A549 (cell line): Measurements from ENCODE around the gene RGS19. TPM values are rescaled to one million over a fixed set of nuclear protein-coding genes. Genes with fewer than 3 reads are reported as not detected.

Experiments used
- ATAC-seq, 2 experiments: fragments of 200-7000 bp in 1 of 2; fragments of >200 bp in 1 of 2; cut with Nextera tagmentation in 1 of 2; cut with Tn5 transposase in 1 of 2; 3 replicates each; pipeline versions ENCODE4 v1.8.0 to v1.9.1; 2018 to 2020; ENCODE audit warnings: mild to moderate bottlenecking in 1 of 2, moderate library complexity in 1 of 2
- CTCF ChIA-PET: fragments of 300-600 bp; sonication (Branson Sonifier 250); formaldehyde crosslinking; extraction: SDS; loops from one replicate; lab custom pipeline; 2021; ENCODE audit warnings: antibody characterized with exemption, inconsistent platforms; lab: Yijun Ruan, JAX
- POLR2A ChIA-PET: fragments of 350-600 bp; formaldehyde crosslinking; extraction: SDS; loops from one replicate; lab custom pipeline; 2021; ENCODE audit warnings: antibody characterized with exemption, inconsistent platforms; lab: Yijun Ruan, JAX
- DNase-seq, 2 experiments: peaks; one replicate each; pipeline versions ENCODE4 v3.0.0 to v3.0.0-alpha.2; 2011 to 2016; ENCODE audit warnings: low read depth in 1 of 2, low spot score in 1 of 2
- FAIRE-seq: peaks from 2 replicates; lab custom pipeline; 2011; peaks lifted over from hg19 to GRCh38; lab: Jason Lieb, UNC
- H3K27ac ChIP-seq, 2 experiments: fragments of >200 bp; sonication (Bioruptor Twin); formaldehyde crosslinking; 3 replicates each; pipeline ENCODE4 v1.5.1; 2016 to 2017
- H3K4me1 ChIP-seq: fragments of >200 bp; sonication (Bioruptor Twin); formaldehyde crosslinking; 3 replicates; pipeline ENCODE4 v1.6.1; 2016
- H3K4me2 ChIP-seq: fragments of >200 bp; sonication (Bioruptor Twin); formaldehyde crosslinking; 3 replicates; pipeline ENCODE4 v1.6.1; 2016
- H3K4me3 ChIP-seq: fragments of >200 bp; sonication (Bioruptor Twin); formaldehyde crosslinking; 3 replicates; pipeline ENCODE4 v1.5.1; 2016
- H3K9me3 ChIP-seq: fragments of >200 bp; sonication (Bioruptor Twin); formaldehyde crosslinking; 3 replicates; pipeline ENCODE4 v1.6.1; 2016
- BHLHE40 ChIP-seq: IDR thresholded peaks from 2 replicates; pipeline ENCODE4 v1.6.1; 2012; ENCODE audit warnings: low read depth, low read length, inconsistent platforms
- CBX2 ChIP-seq: fragments of 200-600 bp; sonication (generic); IDR thresholded peaks from 2 replicates; pipeline ENCODE4 v1.6.1; 2016; ENCODE audit warnings: low read depth, mild to moderate bottlenecking, borderline replicate concordance
- CBX8 ChIP-seq: fragments of 200-600 bp; sonication (generic); IDR thresholded peaks from 2 replicates; pipeline ENCODE4 v1.6.1; 2016
- CHD2 ChIP-seq: fragments of 150-350 bp; IDR thresholded peaks from 2 replicates; pipeline ENCODE4 v1.6.1; 2014; ENCODE audit warnings: low read length; ENCODE audit not compliant: partially characterized antibody
- CTCF ChIP-seq: fragments of >200 bp; sonication (Bioruptor Twin); formaldehyde crosslinking; IDR thresholded peaks from 3 replicates; pipeline ENCODE4 v1.5.1; 2016
- EHF ChIP-seq: fragments of 250-450 bp; sonication (Bioruptor Pico); IDR thresholded peaks from 2 replicates; pipeline ENCODE4 v1.5.0; 2020; ENCODE audit warnings: mild to moderate bottlenecking
- ELK1 ChIP-seq: fragments of 150-350 bp; IDR thresholded peaks from 2 replicates; pipeline ENCODE4 v1.6.1; 2014; ENCODE audit warnings: low read depth, mild to moderate bottlenecking, low read length
- ESRRA ChIP-seq: fragments of 150-350 bp; IDR thresholded peaks from 2 replicates; pipeline ENCODE4 v1.6.1; 2014; ENCODE audit warnings: mild to moderate bottlenecking, low read length, borderline replicate concordance
- FOSL2 ChIP-seq, 2 experiments: fragments of 450-650 bp in 1 of 2; fragments of >200 bp in 1 of 2; sonication (Bioruptor Twin) in 1 of 2; formaldehyde crosslinking; IDR thresholded peaks; 2 replicates each; pipeline versions ENCODE4 v1.5.0 to v1.6.1; 2016 to 2020; ENCODE audit warnings: mild to moderate bottlenecking in 1 of 2, moderate library complexity in 1 of 2
- GATA3 ChIP-seq: IDR thresholded peaks from 2 replicates; pipeline ENCODE4 v1.6.1; 2012; ENCODE audit warnings: borderline replicate concordance
- HOXA7 ChIP-seq: fragments of 250-450 bp; sonication (Bioruptor Pico); IDR thresholded peaks from 2 replicates; pipeline ENCODE4 v1.5.0; 2020; ENCODE audit warnings: mild to moderate bottlenecking, moderate library complexity
- MAX ChIP-seq: IDR thresholded peaks from 2 replicates; pipeline ENCODE4 v1.6.1; 2012
- MAZ ChIP-seq: fragments of 150-350 bp; IDR thresholded peaks from 2 replicates; pipeline ENCODE4 v1.6.1; 2014; ENCODE audit warnings: antibody characterized with exemption, low read depth, low read length, borderline replicate concordance
- NFE2L2 ChIP-seq: fragments of 150-350 bp; conservative IDR thresholded peaks from 2 replicates; pipeline ENCODE4 v1.6.1; 2014; ENCODE audit warnings: low read length
- PHF8 ChIP-seq: fragments of 200-600 bp; sonication (generic); IDR thresholded peaks from 2 replicates; pipeline ENCODE4 v1.6.1; 2016; ENCODE audit warnings: low read depth, mild to moderate bottlenecking, antibody characterized with exemption, moderate library complexity, borderline replicate concordance
- RAD21 ChIP-seq, 2 experiments: fragments of >200 bp in 1 of 2; sonication (Bioruptor Twin) in 1 of 2; formaldehyde crosslinking in 1 of 2; IDR thresholded peaks in 1 of 2; conservative IDR thresholded peaks in 1 of 2; 2 replicates in 1 of 2; 3 replicates in 1 of 2; pipeline ENCODE4 v1.6.1; 2012 to 2018; ENCODE audit warnings: inconsistent platforms in 1 of 2
- RCOR1 ChIP-seq: fragments of 150-350 bp; IDR thresholded peaks from 2 replicates; pipeline ENCODE4 v1.6.1; 2014; ENCODE audit warnings: antibody characterized with exemption, low read length, low read depth
- RNF2 ChIP-seq: fragments of 200-600 bp; sonication (generic); IDR thresholded peaks from 2 replicates; pipeline ENCODE4 v1.6.1; 2016; ENCODE audit warnings: low read depth, mild to moderate bottlenecking, antibody characterized with exemption, moderate library complexity, borderline replicate concordance
- SMC3 ChIP-seq: fragments of >200 bp; sonication (Bioruptor Twin); formaldehyde crosslinking; IDR thresholded peaks from 3 replicates; pipeline ENCODE4 v1.6.1; 2018; ENCODE audit warnings: inconsistent platforms
- SREBF2 ChIP-seq: fragments of 450-650 bp; IDR thresholded peaks from 2 replicates; pipeline ENCODE4 v1.6.1; 2014; ENCODE audit warnings: mild to moderate bottlenecking, moderate library complexity
- TP53 ChIP-seq: fragments of 250-450 bp; sonication (Bioruptor Pico); IDR thresholded peaks from 2 replicates; pipeline ENCODE4 v1.5.0; 2021; ENCODE audit warnings: mild to moderate bottlenecking, moderate library complexity
- ZNF302 ChIP-seq: fragments of 250-450 bp; sonication (Bioruptor Pico); IDR thresholded peaks from 2 replicates; pipeline ENCODE4 v1.9.0; 2021; ENCODE audit warnings: inconsistent platforms, mild to moderate bottlenecking, moderate library complexity
- ZSCAN20 ChIP-seq: fragments of 250-450 bp; sonication (Bioruptor Pico); IDR thresholded peaks from 2 replicates; pipeline ENCODE4 v1.8.0; 2022; ENCODE audit warnings: mild to moderate bottlenecking, moderate library complexity
- WGBS: methylation state at CpG from one replicate; pipeline ENCODE4 v1.1.6; 2017; ENCODE audit errors: missing lambda C conversion rate; 5-methylcytosine and 5-hydroxymethylcytosine counted together
- polyA plus RNA-seq, 4 experiments: library from polyadenylated mRNA; depleted of rRNA in 3 of 4; stranded (reverse); fragments of >200 nt; fragmentation: RNase III in 1 of 4; extraction: RNeasy Plus Mini Kit Qiagen cat#74134 plus additional on column Dnase treatment in 1 of 4; gene quantifications; 2 replicates in 3 of 4; 3 replicates in 1 of 4; pipeline ENCODE4 v1.2.3, GENCODE V29; 2011 to 2017

The RGS19 gene
- polyA plus RNA-seq, 2 of the 4 experiments (the other 2 are of a cell fraction), result 13.8 to 18.8 TPM

- peak overlapping the region; percentile 100 for H3K4me2 ChIP-seq
- DNase-seq (no peak), ATAC-seq (no peak), FAIRE-seq (no peak)
- H3K4me3 ChIP-seq, result no peak overlapping the region
- TF ChIP-seq SMC3 (no peak), ELK1 (no peak), ESRRA (no peak), BHLHE40 (no peak), SREBF2 (no peak), RNF2 (no peak), PHF8 (no peak), HOXA7 (no peak), EHF (no peak), CTCF (no peak)
- CTCF ChIA-PET, result interaction anchor here (0.6 to 9.1 kb wide), 6 partner anchors 9 to 43 kb away, joined by 3 to 121 read pairs (median 10); no protein-coding TSS in a partner anchor
- 89% methylated on average over 13 of the region's 15 CpGs for WGBS
- H3K27ac ChIP-seq, result peak overlapping the region; percentile 93 to 96; a peak in 4 of 6 replicates
- POLR2A ChIA-PET, result no interaction called here
- no peaks in the 10 kb centered on the region for H3K9me3 ChIP-seq
- H3K4me1 ChIP-seq, result peaks cover 25% of the 10 kb centered on the region
Observed at GRCh38 chr20:64077876-64078551, 1.3 kb downstream of the RGS19 start.

- TF ChIP-seq SMC3 (no peak), NFE2L2 (no peak), MAX (no peak), GATA3 (no peak), CBX2 (no peak), CHD2 (no peak), FOSL2 (IDR thresholded peaks at IDR 0.05) (no peak), FOSL2 (CRISPR knock-in tag; IDR thresholded peaks at IDR 0.05) (no peak), CBX8 (no peak), ZSCAN20 (no peak), RAD21 (conservative IDR thresholded peaks at IDR 0.05 in 1 of 2, IDR thresholded peaks at IDR 0.05 in 1 of 2) (no peak), RCOR1 (no peak), MAZ (no peak), TP53 (CRISPR knock-in tag) (no peak), ZNF302 (CRISPR knock-in tag) (no peak)
- H3K9me3 ChIP-seq, result no peaks in the 10 kb centered on the region
- peaks cover 21% of the 10 kb centered on the region for H3K4me1 ChIP-seq
- ChIA-PET POLR2A (no interaction called here), CTCF (interaction anchor here (0.6 to 4.4 kb wide), 5 partner anchors 8 to 43 kb away, joined by 3 to 34 read pairs (median 4); no protein-coding TSS in a partner anchor)
- DNase-seq (no peak), ATAC-seq (no peak), FAIRE-seq (no peak)
- 89% methylated on average over 6 of the region's 7 CpGs for WGBS
- H3K4me2 ChIP-seq, result no peak overlapping the region; the same call in 2 of the 3 replicates
- no peak overlapping the region for H3K27ac ChIP-seq
- H3K4me3 ChIP-seq, result no peak overlapping the region
Observed at GRCh38 chr20:64077541-64077875, 1.8 kb downstream of the RGS19 start.
